H9 (cell line): ENCODE data around the gene OGDH. TPM values are rescaled to one million over a fixed set of nuclear protein-coding genes. Genes with fewer than 3 reads are reported as not detected.

Experiments
- DNase-seq: peaks from one replicate; pipeline ENCODE4 v3.0.0-alpha.2; 2017
- H2AFZ ChIP-seq: one replicate; pipeline ENCODE4 v1.6.1; 2013; ENCODE audit warnings: mild to moderate bottlenecking, low read length, control low read depth, moderate library complexity
- H2AK5ac ChIP-seq: 2 replicates; pipeline ENCODE4 v1.6.1; 2013; ENCODE audit warnings: low read length, control low read depth, mixed read lengths; ENCODE audit not compliant: insufficient read length
- H2BK120ac ChIP-seq: one replicate; pipeline ENCODE4 v1.6.1; 2013; ENCODE audit warnings: low read depth, mild to moderate bottlenecking, low read length, control low read depth, inconsistent platforms; ENCODE audit not compliant: poor library complexity, severe bottlenecking
- H2BK12ac ChIP-seq: 2 replicates; pipeline ENCODE4 v1.6.1; 2013; ENCODE audit warnings: low read length, control low read depth, mixed read lengths, low read depth; ENCODE audit not compliant: insufficient read length
- H2BK15ac ChIP-seq: 2 replicates; pipeline ENCODE4 v1.6.1; 2013; ENCODE audit warnings: low read depth, low read length, control low read depth
- H2BK20ac ChIP-seq: one replicate; pipeline ENCODE4 v1.6.1; 2013; ENCODE audit warnings: low read depth, mild to moderate bottlenecking, low read length, control low read depth, inconsistent platforms; ENCODE audit not compliant: poor library complexity, severe bottlenecking
- H2BK5ac ChIP-seq: 2 replicates; pipeline ENCODE4 v1.6.1; 2013; ENCODE audit warnings: low read length, control low read depth, mixed read lengths; ENCODE audit not compliant: insufficient read length
- H3K14ac ChIP-seq: 2 replicates; pipeline ENCODE4 v1.6.1; 2013; ENCODE audit warnings: low read length, control low read depth; ENCODE audit not compliant: insufficient read depth
- H3K18ac ChIP-seq: 2 replicates; pipeline ENCODE4 v1.6.1; 2013; ENCODE audit warnings: low read depth, mild to moderate bottlenecking, mixed read lengths, low read length, control low read depth; ENCODE audit not compliant: insufficient read length
- H3K23ac ChIP-seq: 2 replicates; pipeline ENCODE4 v1.6.1; 2013; ENCODE audit warnings: low read length, control low read depth, mixed read lengths, low read depth; ENCODE audit not compliant: insufficient read length
- H3K23me2 ChIP-seq: 2 replicates; pipeline ENCODE4 v1.6.1; 2013; ENCODE audit warnings: low read depth, mild to moderate bottlenecking, mixed read lengths, low read length, control low read depth; ENCODE audit not compliant: insufficient read length, poor library complexity, severe bottlenecking
- H3K27ac ChIP-seq: 2 replicates; pipeline ENCODE4 v1.5.1; 2013; ENCODE audit warnings: low read length, control low read depth, mixed read lengths, low read depth; ENCODE audit not compliant: insufficient read length
- H3K27me3 ChIP-seq: 2 replicates; pipeline ENCODE4 v1.6.1; 2013; ENCODE audit warnings: low read length, control low read depth, inconsistent platforms; ENCODE audit not compliant: insufficient read depth
- H3K4ac ChIP-seq: 2 replicates; pipeline ENCODE4 v1.6.1; 2013; ENCODE audit warnings: low read depth, mild to moderate bottlenecking, control low read depth, inconsistent platforms, low read length, moderate library complexity
- H3K4me1 ChIP-seq: 2 replicates; pipeline ENCODE4 v1.6.1; 2013; ENCODE audit warnings: low read length, control low read depth, inconsistent platforms; ENCODE audit not compliant: insufficient read depth
- H3K4me2 ChIP-seq: 2 replicates; pipeline ENCODE4 v1.6.1; 2013; ENCODE audit warnings: low read length, control low read depth, mixed read lengths; ENCODE audit not compliant: insufficient read length, insufficient read depth
- H3K56ac ChIP-seq: 2 replicates; pipeline ENCODE4 v1.6.1; 2013; ENCODE audit warnings: low read depth, mild to moderate bottlenecking, mixed read lengths, low read length, control low read depth; ENCODE audit not compliant: insufficient read length
- H3K79me1 ChIP-seq: 2 replicates; pipeline ENCODE4 v1.6.1; 2013; ENCODE audit warnings: low read depth, mild to moderate bottlenecking, moderate library complexity, low read length, control low read depth, inconsistent platforms; ENCODE audit not compliant: insufficient read depth, poor library complexity, severe bottlenecking
- H3K79me2 ChIP-seq: 2 replicates; pipeline ENCODE4 v1.6.1; 2013; ENCODE audit warnings: low read length, control low read depth, inconsistent platforms; ENCODE audit not compliant: insufficient read depth
- H3K9ac ChIP-seq: 2 replicates; pipeline ENCODE4 v1.6.1; 2013; ENCODE audit warnings: low read length, control low read depth, mixed read lengths; ENCODE audit not compliant: insufficient read length; ENCODE audit errors: extremely low read depth
- H3K9me3 ChIP-seq: one replicate; pipeline ENCODE4 v1.6.1; 2013; ENCODE audit warnings: low read depth, low read length, inconsistent platforms; ENCODE audit not compliant: control insufficient read depth
- H3T11ph ChIP-seq: one replicate; pipeline ENCODE4 v1.6.1; 2013; ENCODE audit warnings: mild to moderate bottlenecking, low read length, control low read depth, inconsistent platforms
- H4K20me1 ChIP-seq: one replicate; pipeline ENCODE4 v1.6.1; 2013; ENCODE audit not compliant: control insufficient read depth, insufficient read length, insufficient read depth
- H4K5ac ChIP-seq: 2 replicates; pipeline ENCODE4 v1.6.1; 2013; ENCODE audit warnings: low read depth, mild to moderate bottlenecking, mixed read lengths, low read length, control low read depth; ENCODE audit not compliant: insufficient read length
- H4K8ac ChIP-seq: replicated peaks from 2 replicates; pipeline ENCODE4 v1.6.1; 2013; ENCODE audit warnings: low read length, control low read depth, mixed read lengths, low read depth; ENCODE audit not compliant: insufficient read length
- H4K91ac ChIP-seq: 2 replicates; pipeline ENCODE4 v1.6.1; 2013; ENCODE audit warnings: low read depth, mild to moderate bottlenecking, moderate library complexity, mixed read lengths, low read length, control low read depth; ENCODE audit not compliant: insufficient read length
- H3K27ac Mint-ChIP-seq, 3 experiments: 2 replicates in 2 of 3; 3 replicates in 1 of 3; pipeline ENCODE4 v1.8.0; 2020 to 2021; ENCODE audit warnings: mixed read lengths in 3 of 3, mild to moderate bottlenecking in 1 of 3, moderate library complexity in 1 of 3
- H3K27me3 Mint-ChIP-seq: 2 replicates; pipeline ENCODE4 v1.8.0; 2021; ENCODE audit warnings: low read depth, mild to moderate bottlenecking, moderate library complexity, mixed read lengths
- H3K36me3 Mint-ChIP-seq, 3 experiments: 2 replicates in 2 of 3; 3 replicates in 1 of 3; pipeline ENCODE4 v1.8.0; 2020 to 2021; ENCODE audit warnings: low read depth in 3 of 3, mixed read lengths in 3 of 3; ENCODE audit not compliant: insufficient read depth in 1 of 3
- H3K4me1 Mint-ChIP-seq, 2 experiments: 2 replicates each; pipeline ENCODE4 v1.8.0; 2020; ENCODE audit warnings: mixed read lengths in 2 of 2
- H3K4me3 Mint-ChIP-seq, 2 experiments: 2 replicates in 1 of 2; 3 replicates in 1 of 2; pipeline ENCODE4 v1.8.0; 2020 to 2021; ENCODE audit warnings: mild to moderate bottlenecking in 2 of 2, mixed read lengths in 2 of 2, moderate library complexity in 1 of 2
- H3K9me3 Mint-ChIP-seq, 2 experiments: 2 replicates in 1 of 2; 3 replicates in 1 of 2; pipeline ENCODE4 v1.8.0; 2020; ENCODE audit warnings: mild to moderate bottlenecking in 2 of 2, mixed read lengths in 2 of 2, moderate library complexity in 1 of 2
- WGBS: extraction: QIAGEN DNeasy Blood & Tissue Kit; methylation state at CpG from one replicate; pipeline ENCODE4 v1.1.7; 2013; ENCODE audit warnings: missing lambda C conversion rate, low lambda C conversion rate, mixed read lengths; ENCODE audit not compliant: insufficient read length; ENCODE audit errors: extremely low coverage; 5-methylcytosine and 5-hydroxymethylcytosine counted together
- total RNA-seq: library from RNA; stranded (reverse); gene quantifications from 2 replicates; pipeline ENCODE4 v1.2.1, GENCODE V29; 2021
- TF ChIP-seq, protein P1 (sequence below): fragments of 200-600 bp; sonication (generic); conservative IDR thresholded peaks from 3 replicates; pipeline ENCODE4 v1.8.0; 2021; ENCODE audit warnings: antibody characterized with exemption, mild to moderate bottlenecking

Gene OGDH
- total RNA-seq, 1 experiment from 2014 or later, result 77.3 TPM

DNA sequence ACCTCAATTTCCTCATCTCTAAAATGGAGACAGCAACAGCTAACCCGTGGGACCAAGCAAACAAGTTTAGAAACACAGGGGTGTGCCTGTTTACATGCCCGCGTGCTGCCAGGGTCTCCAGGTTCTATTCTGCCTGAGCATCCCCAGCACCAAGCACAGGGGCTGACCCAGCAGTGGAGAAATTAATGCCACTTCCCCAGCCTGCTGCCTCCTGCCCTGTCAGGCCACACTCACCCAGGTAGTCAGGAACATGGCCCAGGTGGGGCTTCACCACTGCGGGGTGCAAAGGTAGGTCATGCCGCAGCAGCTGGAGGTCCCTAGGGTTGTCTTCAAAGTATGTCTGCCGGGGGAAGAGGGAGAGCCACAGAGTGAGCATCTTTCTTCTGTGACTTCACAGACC is 38.5 kb upstream of the OGDH start:
- Histone ChIP-seq H4K8ac (no peak overlapping the region), H3K4me1 (no peaks in the 10 kb centered on the region), H2BK120ac (no peak overlapping the region), H3K27ac (no peak overlapping the region), H3K79me2 (peaks cover 5% of the 10 kb centered on the region; the same call in 1 of the 2 replicates), H3K23ac (no peak overlapping the region), H2BK12ac (no peak overlapping the region), H4K5ac (no peak overlapping the region), H3K4me2 (no peak overlapping the region), H3K9me3 (no peaks in the 10 kb centered on the region), H3K23me2 (peaks cover 3% of the 10 kb centered on the region), H3K56ac (no peak overlapping the region), H3K79me1 (no peaks in the 10 kb centered on the region), H2AK5ac (no peak overlapping the region), H4K20me1 (no peaks in the 10 kb centered on the region), H3K14ac (no peak overlapping the region), H3K18ac (no peak overlapping the region), H2AFZ (no peak overlapping the region), H3K27me3 (no peaks in the 10 kb centered on the region), H2BK5ac (no peak overlapping the region), H2BK15ac (no peak overlapping the region), H4K91ac (no peak overlapping the region), H3T11ph (no peak overlapping the region), H3K4ac (no peak overlapping the region), H3K9ac (no peak overlapping the region), H2BK20ac (no peak overlapping the region)
- Mint-ChIP-seq H3K36me3 (peaks cover 72 to 94% (median 81%) of the 10 kb centered on the region in 3 experiments), H3K27me3 (no peaks in the 10 kb centered on the region; the same call in 1 of the 2 replicates), H3K9me3 (no peaks in the 10 kb centered on the region; a peak in 1 of 5 replicates), H3K27ac (no peak overlapping the region), H3K4me3 (no peak overlapping the region), H3K4me1 (peaks cover 6 to 7% of the 10 kb centered on the region in 2 experiments; a peak in 3 of 4 replicates)
- no peak for DNase-seq
- WGBS, result no CpG with 5 or more reads among the region's 6 CpGs
- TF ChIP-seq, protein P1, sequence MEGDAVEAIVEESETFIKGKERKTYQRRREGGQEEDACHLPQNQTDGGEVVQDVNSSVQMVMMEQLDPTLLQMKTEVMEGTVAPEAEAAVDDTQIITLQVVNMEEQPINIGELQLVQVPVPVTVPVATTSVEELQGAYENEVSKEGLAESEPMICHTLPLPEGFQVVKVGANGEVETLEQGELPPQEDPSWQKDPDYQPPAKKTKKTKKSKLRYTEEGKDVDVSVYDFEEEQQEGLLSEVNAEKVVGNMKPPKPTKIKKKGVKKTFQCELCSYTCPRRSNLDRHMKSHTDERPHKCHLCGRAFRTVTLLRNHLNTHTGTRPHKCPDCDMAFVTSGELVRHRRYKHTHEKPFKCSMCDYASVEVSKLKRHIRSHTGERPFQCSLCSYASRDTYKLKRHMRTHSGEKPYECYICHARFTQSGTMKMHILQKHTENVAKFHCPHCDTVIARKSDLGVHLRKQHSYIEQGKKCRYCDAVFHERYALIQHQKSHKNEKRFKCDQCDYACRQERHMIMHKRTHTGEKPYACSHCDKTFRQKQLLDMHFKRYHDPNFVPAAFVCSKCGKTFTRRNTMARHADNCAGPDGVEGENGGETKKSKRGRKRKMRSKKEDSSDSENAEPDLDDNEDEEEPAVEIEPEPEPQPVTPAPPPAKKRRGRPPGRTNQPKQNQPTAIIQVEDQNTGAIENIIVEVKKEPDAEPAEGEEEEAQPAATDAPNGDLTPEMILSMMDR, result no peak
